Measurements from ENCODE around the gene MPDZ.
A peak's percentile ranks its signal among the peaks of the same experiment; 100 is the strongest.

The MPDZ gene

GRCh38 chr9:13151489-13151888, 128.0 kb downstream of the MPDZ start:
- no peak for TF ChIP-seq CTCF (IDR thresholded peaks at IDR 0.05; ENCODE audit: unreplicated experiment in 3 of 3)
- H3K4me1 Mint-ChIP-seq: peaks cover 7% of the 10 kb centered on the region

GRCh38 chr9:13149454-13149853, 130.0 kb downstream of the MPDZ start:
- Mint-ChIP-seq H3K27ac (peak overlapping the region in 1 of 3 experiments; percentile 10), H3K9me3 (no peaks in the 10 kb centered on the region), H3K27me3 (ENCODE audit: low read depth) (no peaks in the 10 kb centered on the region), H3K4me1 (peaks cover 15% of the 10 kb centered on the region), H3K36me3 (ENCODE audit: low read depth) (peaks cover 54% of the 10 kb centered on the region), H3K4me3 (no peak overlapping the region)
- no peak for TF ChIP-seq CTCF (IDR thresholded peaks at IDR 0.05; ENCODE audit: unreplicated experiment in 3 of 3)

More at GRCh38 chr9:13151489-13151888, 128.0 kb downstream of the MPDZ start:
- no peaks in the 10 kb centered on the region for H3K27me3 Mint-ChIP-seq (ENCODE audit: low read depth)
- no peak overlapping the region for H3K4me3 Mint-ChIP-seq
- H3K9me3 Mint-ChIP-seq: no peaks in the 10 kb centered on the region
- H3K27ac Mint-ChIP-seq: no peak overlapping the region
- H3K36me3 Mint-ChIP-seq (ENCODE audit: low read depth): peaks cover 66% of the 10 kb centered on the region

GRCh38 chr9:13146840-13147239, 132.7 kb downstream of the MPDZ start:
- Mint-ChIP-seq H3K9me3 (no peaks in the 10 kb centered on the region), H3K27me3 (ENCODE audit: low read depth) (no peaks in the 10 kb centered on the region), H3K4me3 (no peak overlapping the region), H3K4me1 (peaks cover 36% of the 10 kb centered on the region), H3K27ac (no peak overlapping the region), H3K36me3 (ENCODE audit: low read depth) (peaks cover 39% of the 10 kb centered on the region)
- TF ChIP-seq CTCF (IDR thresholded peaks at IDR 0.05; ENCODE audit: unreplicated experiment in 3 of 3): no peak

- H3K27ac Mint-ChIP-seq: peak overlapping the region in 1 of 3 experiments; percentile 79
- H3K36me3 Mint-ChIP-seq (ENCODE audit: low read depth): peaks cover 29% of the 10 kb centered on the region
- H3K27me3 Mint-ChIP-seq (ENCODE audit: low read depth): no peaks in the 10 kb centered on the region
- no peak overlapping the region for H3K4me3 Mint-ChIP-seq
- no peaks in the 10 kb centered on the region for H3K9me3 Mint-ChIP-seq
- peaks cover 50% of the 10 kb centered on the region for H3K4me1 Mint-ChIP-seq
- TF ChIP-seq CTCF (IDR thresholded peaks at IDR 0.05; ENCODE audit: unreplicated experiment in 3 of 3): no peak
Measured at GRCh38 chr9:13145340-13145739, 134.2 kb downstream of the MPDZ start.

- Mint-ChIP-seq H3K36me3 (ENCODE audit: low read depth) (peaks cover 26% of the 10 kb centered on the region), H3K27me3 (ENCODE audit: low read depth) (no peaks in the 10 kb centered on the region), H3K4me1 (peaks cover 53% of the 10 kb centered on the region), H3K4me3 (no peak overlapping the region), H3K27ac (peak overlapping the region; percentile 28 to 79 (median 46)), H3K9me3 (no peaks in the 10 kb centered on the region)
- TF ChIP-seq CTCF (IDR thresholded peaks at IDR 0.05; ENCODE audit: unreplicated experiment in 3 of 3): no peak
Measured at GRCh38 chr9:13144166-13144775, 135.2 kb downstream of the MPDZ start.

GRCh38 chr9:13143281-13143680, 136.2 kb downstream of the MPDZ start:
- H3K36me3 Mint-ChIP-seq (ENCODE audit: low read depth): peaks cover 25% of the 10 kb centered on the region
- no peak overlapping the region for H3K4me3 Mint-ChIP-seq
- no peak for TF ChIP-seq CTCF (IDR thresholded peaks at IDR 0.05; ENCODE audit: unreplicated experiment in 3 of 3)
- H3K27me3 Mint-ChIP-seq (ENCODE audit: low read depth): no peaks in the 10 kb centered on the region
- peaks cover 51% of the 10 kb centered on the region for H3K4me1 Mint-ChIP-seq
- H3K9me3 Mint-ChIP-seq: no peaks in the 10 kb centered on the region
- H3K27ac Mint-ChIP-seq: peak overlapping the region; percentile 62 to 79 (median 63)

Measured in nephron (organoid).